Fibroblast of skin of abdomen (primary cell): Measurements from ENCODE around the gene BTBD19.
A peak's percentile ranks its signal among the peaks of the same experiment; 100 is the strongest.
"Not testable (repeated sequence)": the region's sequence is repeated elsewhere in the genome, so short reads cannot be mapped to it uniquely, and the experiment has no call there.

Source experiments
- DNase-seq: peaks from one replicate; pipeline ENCODE4 v3.0.0-alpha.2; 2013

Gene BTBD19

GRCh38 chr1:44808938-44809917, 905 bp downstream of the BTBD19 start:
- peak; percentile 80 for DNase-seq

GRCh38 chr1:44810101-44810761, 1.9 kb downstream of the BTBD19 start:
- DNase-seq = no peak

GRCh38 chr1:44810762-44811105, 2.4 kb downstream of the BTBD19 start:
- not testable (repeated sequence) for DNase-seq

GRCh38 chr1:44811234-44811633, 2.9 kb downstream of the BTBD19 start:
- DNase-seq = no peak

GRCh38 chr1:44812822-44813543, 4.7 kb downstream of the BTBD19 start:
- no peak for DNase-seq

GRCh38 chr1:44815926-44816325, 7.6 kb downstream of the BTBD19 start:
- not testable (repeated sequence) for DNase-seq

- DNase-seq = no peak
These were observed 9.0 kb downstream of the BTBD19 start for GRCh38 chr1:44817307-44817706.

- no peak for DNase-seq
These were observed 9.6 kb downstream of the BTBD19 start for GRCh38 chr1:44817771-44818495.

GRCh38 chr1:44819196-44819607, 10.9 kb downstream of the BTBD19 start:
- no peak for DNase-seq

- peak; percentile 98 for DNase-seq
These were observed 11.4 kb downstream of the BTBD19 start for GRCh38 chr1:44819608-44820327.

GRCh38 chr1:44820328-44821239, 12.3 kb downstream of the BTBD19 start:
- no peak for DNase-seq

- no peak for DNase-seq
These were observed 13.0 kb downstream of the BTBD19 start for GRCh38 chr1:44821240-44821715.

GRCh38 chr1:44822131-44822701, 13.9 kb downstream of the BTBD19 start:
- DNase-seq = no peak

- no peak for DNase-seq
These were observed 14.7 kb downstream of the BTBD19 start for GRCh38 chr1:44822981-44823451.

GRCh38 chr1:44824392-44824791, 16.1 kb downstream of the BTBD19 start:
- not testable (repeated sequence) for DNase-seq

- no peak for DNase-seq
These were observed 18.3 kb downstream of the BTBD19 start for GRCh38 chr1:44826375-44827196.

GRCh38 chr1:44827197-44828002, 19.1 kb downstream of the BTBD19 start:
- no peak for DNase-seq
